HCT116 (cell line): ENCODE measurements around the gene PKMYT1. TPM values are rescaled to one million over a fixed set of nuclear protein-coding genes. Genes with fewer than 3 reads are reported as not detected.
"Not testable (repeated sequence)": the region's sequence is repeated elsewhere in the genome, so short reads cannot be mapped to it uniquely, and the experiment has no call there.

ENCODE experiments used
- ATAC-seq: fragments of 200-7000 bp; cut with Tn5 transposase; 2 replicates; pipeline ENCODE4 v1.9.1; 2020; ENCODE audit warnings: mild to moderate bottlenecking, moderate library complexity
- BruUV-seq: library from RNA; stranded (reverse); fragments of 400-500 nt; replicated peaks from 2 replicates; lab custom pipeline; 2021; lab: Mats Ljungman, UMichigan
- CTCF ChIA-PET: fragments of 300-600 bp; sonication (Branson Sonifier 250); formaldehyde crosslinking; loops from one replicate; lab custom pipeline; 2021; ENCODE audit warnings: antibody characterized with exemption; lab: Charles Lee
- POLR2A ChIA-PET: fragments of 300-600, 350-600 bp; sonication (Branson Sonifier 250); formaldehyde crosslinking; loops from one replicate; lab custom pipeline; 2021; ENCODE audit warnings: antibody characterized with exemption; lab: Charles Lee
- RAD21 ChIA-PET, 2 experiments: fragments of 300-600 bp; sonication (Branson Sonifier 250); formaldehyde crosslinking; loops; one replicate each; lab custom pipeline; 2023; ENCODE audit warnings: low total read pairs in 2 of 2; ENCODE audit not compliant: uncharacterized antibody in 2 of 2, unreplicated experiment in 2 of 2, low non-redundant PET in 1 of 2; lab: Charles Lee
- DNase-seq: peaks from one replicate; pipeline ENCODE4 v3.0.0-alpha.2; 2010; ENCODE audit warnings: low read depth, low spot score
- H2AFZ ChIP-seq: fragments of 200-600 bp; shearing (Covaris generic), sonication (generic); 2 replicates; pipeline ENCODE4 v1.6.1; 2017; ENCODE audit warnings: low read depth, mixed run types, mixed read lengths, antibody characterized with exemption, low read length; ENCODE audit not compliant: poor library complexity, severe bottlenecking
- H3K27ac ChIP-seq: 2 replicates; pipeline ENCODE4 v1.5.1; 2012; ENCODE audit warnings: low read depth, low read length
- H3K27me3 ChIP-seq: fragments of 200-600 bp; sonication (generic); 2 replicates; pipeline ENCODE4 v1.6.1; 2016; ENCODE audit warnings: mixed run types, low read length, mixed read lengths; ENCODE audit not compliant: insufficient read depth
- H3K36me3 ChIP-seq, 2 experiments: fragments of 200-500 bp in 1 of 2; fragments of 200-600 bp in 1 of 2; sonication (Bioruptor generic) in 1 of 2; sonication (generic) in 1 of 2; 2 replicates each; pipeline versions ENCODE4 v1.5.1 to v1.6.1; 2014 to 2016; ENCODE audit warnings: low read length in 2 of 2, inconsistent platforms in 1 of 2, mixed read lengths in 1 of 2, mixed run types in 1 of 2; ENCODE audit not compliant: insufficient read depth in 2 of 2, control insufficient read depth in 1 of 2
- H3K4me1 ChIP-seq, 2 experiments: fragments of 200-600 bp in 1 of 2; sonication (generic) in 1 of 2; 2 replicates each; pipeline versions ENCODE4 v1.5.1 to v1.6.1; 2012 to 2017; ENCODE audit warnings: low read length in 2 of 2, inconsistent platforms in 1 of 2, mild to moderate bottlenecking in 1 of 2, mixed read lengths in 1 of 2, mixed run types in 1 of 2, moderate library complexity in 1 of 2; ENCODE audit not compliant: insufficient read depth in 2 of 2, control insufficient read depth in 1 of 2
- H3K4me2 ChIP-seq: fragments of 200-600 bp; sonication (generic); 2 replicates; pipeline ENCODE4 v1.6.1; 2017; ENCODE audit warnings: mixed run types, low read length, mixed read lengths
- H3K4me3 ChIP-seq, 2 experiments: fragments of 200-600 bp in 1 of 2; sonication (generic) in 1 of 2; replicated peaks in 1 of 2; 2 replicates each; pipeline ENCODE4 v1.5.1; 2011 to 2016; ENCODE audit warnings: low read length in 2 of 2, control low read depth in 1 of 2, low read depth in 1 of 2, mild to moderate bottlenecking in 1 of 2, mixed read lengths in 1 of 2, mixed run types in 1 of 2
- H3K79me2 ChIP-seq: fragments of 200-600 bp; sonication (generic); 2 replicates; pipeline ENCODE4 v1.6.1; 2017; ENCODE audit warnings: mild to moderate bottlenecking, mixed run types, low read length, moderate library complexity, mixed read lengths; ENCODE audit not compliant: insufficient read depth
- H3K9ac ChIP-seq: fragments of 200-600 bp; sonication (generic); 2 replicates; pipeline ENCODE4 v1.6.1; 2016; ENCODE audit warnings: low read length, mixed read lengths
- H3K9me2 ChIP-seq: fragments of 200-600 bp; sonication (generic), shearing (Covaris generic); 2 replicates; pipeline ENCODE4 v1.6.1; 2017; ENCODE audit warnings: mixed run types, mild to moderate bottlenecking, moderate library complexity; ENCODE audit not compliant: insufficient read depth
- H3K9me3 ChIP-seq, 2 experiments: fragments of 200-500 bp in 1 of 2; fragments of 200-600 bp in 1 of 2; sonication (Bioruptor generic) in 1 of 2; sonication (generic) in 1 of 2; 2 replicates each; pipeline ENCODE4 v1.6.1; 2014 to 2017; ENCODE audit warnings: low read length in 2 of 2, mixed read lengths in 2 of 2, inconsistent platforms in 1 of 2, low read depth in 1 of 2, mild to moderate bottlenecking in 1 of 2, mixed run types in 1 of 2, moderate library complexity in 1 of 2; ENCODE audit not compliant: control insufficient read depth in 1 of 2, insufficient read depth in 1 of 2
- H4K20me1 ChIP-seq: fragments of 200-600 bp; sonication (generic), shearing (Covaris generic); 2 replicates; pipeline ENCODE4 v1.6.1; 2017; ENCODE audit warnings: mixed run types, mild to moderate bottlenecking, moderate library complexity; ENCODE audit not compliant: insufficient read depth
- CBX3 ChIP-seq: IDR thresholded peaks from 2 replicates; pipeline ENCODE4 v1.6.1; 2012; ENCODE audit warnings: low read depth
- EGR1 ChIP-seq: IDR thresholded peaks from 2 replicates; pipeline ENCODE4 v1.6.1; 2012; ENCODE audit warnings: low read depth
- EZH2 ChIP-seq: fragments of 200-600 bp; sonication (generic); IDR thresholded peaks from 2 replicates; pipeline ENCODE4 v1.6.1; 2017; ENCODE audit warnings: antibody characterized with exemption, mixed run types
- EZH2phosphoT487 ChIP-seq: fragments of 200-600 bp; IDR thresholded peaks from 2 replicates; pipeline ENCODE4 v1.6.1; 2018; ENCODE audit warnings: antibody characterized with exemption, borderline replicate concordance
- JUND ChIP-seq: IDR thresholded peaks from 2 replicates; pipeline ENCODE4 v1.6.1; 2012
- MAX ChIP-seq: IDR thresholded peaks from 2 replicates; pipeline ENCODE4 v1.6.1; 2012
- POLR2A ChIP-seq: IDR thresholded peaks from 2 replicates; pipeline ENCODE4 v1.7.0; 2011; ENCODE audit warnings: borderline replicate concordance; ENCODE audit not compliant: insufficient read depth, insufficient read length; ENCODE audit errors: extremely low read depth
- REST ChIP-seq: IDR thresholded peaks from 2 replicates; pipeline ENCODE4 v1.6.1; 2012; ENCODE audit warnings: low read depth
- SIN3A ChIP-seq: IDR thresholded peaks from 2 replicates; pipeline ENCODE4 v1.6.1; 2012; ENCODE audit warnings: low read depth
- SRF ChIP-seq: IDR thresholded peaks from 2 replicates; pipeline ENCODE4 v1.6.1; 2012; ENCODE audit warnings: low read depth
- TCF7L2 ChIP-seq: IDR thresholded peaks from 2 replicates; pipeline ENCODE4 v1.7.0; 2011; ENCODE audit warnings: borderline replicate concordance, inconsistent platforms; ENCODE audit not compliant: insufficient read depth, insufficient read length; ENCODE audit errors: extremely low read depth
- ZBTB33 ChIP-seq: IDR thresholded peaks from 2 replicates; pipeline ENCODE4 v1.6.1; 2011; ENCODE audit warnings: mild to moderate bottlenecking, low read length, moderate library complexity; ENCODE audit not compliant: insufficient replicate concordance; ENCODE audit errors: extremely low read depth
- ZFX ChIP-seq: fragments of 450-650 bp; IDR thresholded peaks from 2 replicates; pipeline ENCODE4 v1.6.1; 2017
- intact Hi-C: fragments of 100-400 bp; cut with micrococcal nuclease; formaldehyde crosslinking; loops from 2 replicates; pipeline ENCODE4 v1.10.0; 2022
- total RNA-seq: library from RNA; stranded (reverse); gene quantifications from one replicate; pipeline ENCODE4 v1.2.1, GENCODE V29; 2021; ENCODE audit not compliant: unreplicated experiment

The PKMYT1 gene
- total RNA-seq, 1 experiment from 2014 or later, result 104 TPM

- BruUV-seq, H3K36me3 ChIP-seq, POLR2A ChIA-PET: not testable (repeated sequence)
These were observed 48.9 kb downstream of the PKMYT1 start for GRCh38 chr16:2931231-2931914.

GRCh38 chr16:2930236-2930635, 50.0 kb downstream of the PKMYT1 start:
- Histone ChIP-seq H3K79me2 (peaks cover 8% of the 10 kb centered on the region; the same call in 1 of the 2 replicates), H3K4me2 (no peak overlapping the region), H3K4me1 (peaks cover 0 to 11% of the 10 kb centered on the region in 2 experiments; a peak in 3 of 4 replicates), H3K9ac (no peak overlapping the region), H3K27me3 (no peaks in the 10 kb centered on the region), H3K36me3 (no peaks in the 10 kb centered on the region), H4K20me1 (no peaks in the 10 kb centered on the region), H3K4me3 (no peak overlapping the region), H3K27ac (no peak overlapping the region), H3K9me3 (no peaks in the 10 kb centered on the region), H3K9me2 (no peaks in the 10 kb centered on the region), H2AFZ (no peak overlapping the region)
- no peak for DNase-seq
- POLR2A ChIA-PET, result no interaction called here
- CTCF ChIA-PET, result no interaction called here
- RAD21 ChIA-PET, result no interaction called here
- BruUV-seq, result no TSS peak
- intact Hi-C loops, result no loop called here
- no peak for ATAC-seq
- TF ChIP-seq EGR1, result no peak
- TF ChIP-seq EZH2phosphoT487, result no peak
- no peak for TF ChIP-seq ZBTB33
- no peak for TF ChIP-seq CBX3
- TF ChIP-seq REST, result no peak
- no peak for TF ChIP-seq JUND
- no peak for TF ChIP-seq ZFX
- no peak for TF ChIP-seq MAX
- TF ChIP-seq SIN3A, result no peak
- no peak for TF ChIP-seq SRF
- no peak for TF ChIP-seq EZH2
- no peak for TF ChIP-seq POLR2A
- no peak for TF ChIP-seq TCF7L2

More at GRCh38 chr16:2931231-2931914, 48.9 kb downstream of the PKMYT1 start:
- intact Hi-C loops, H3K27me3 ChIP-seq, H2AFZ ChIP-seq, H3K79me2 ChIP-seq, H3K4me3 ChIP-seq, H3K4me2 ChIP-seq, DNase-seq, H4K20me1 ChIP-seq, H3K9ac ChIP-seq, H3K9me3 ChIP-seq, H3K27ac ChIP-seq, ATAC-seq, H3K9me2 ChIP-seq: not testable (repeated sequence)
- H3K4me1 ChIP-seq, result peaks cover 0 to 11% of the 10 kb centered on the region in 2 experiments; a peak in 3 of 4 replicates
- RAD21 ChIA-PET, result interaction anchor here in 1 of 2 experiments (0.6 kb wide), 1 partner anchor 56 kb away, joined by 3 read pairs; no protein-coding TSS in a partner anchor
- CTCF ChIA-PET, result interaction anchor here (1.4 kb wide), 1 partner anchor 29 kb away, joined by 3 read pairs; no protein-coding TSS in a partner anchor
